Skin of body (tissue), 2 donors: ENCODE measurements around the gene NCKAP5L. TPM values are rescaled to one million over a fixed set of nuclear protein-coding genes. Genes with fewer than 3 reads are reported as not detected.
"Not testable (repeated sequence)": the region's sequence is repeated elsewhere in the genome, so short reads cannot be mapped to it uniquely, and the experiment has no call there.

ENCODE experiments used
- DNase-seq: peaks from one replicate; lab custom pipeline; 2025; lab: John Stamatoyannopoulos, UW
- total RNA-seq: library from RNA; depleted of rRNA; stranded (reverse); fragments of >200 nt; gene quantifications from one replicate; pipeline ENCODE4 v1.2.3, GENCODE V29; 2014

The NCKAP5L gene
- total RNA-seq, 1 donor from 2014 or later, result 9.7 TPM

DNA sequence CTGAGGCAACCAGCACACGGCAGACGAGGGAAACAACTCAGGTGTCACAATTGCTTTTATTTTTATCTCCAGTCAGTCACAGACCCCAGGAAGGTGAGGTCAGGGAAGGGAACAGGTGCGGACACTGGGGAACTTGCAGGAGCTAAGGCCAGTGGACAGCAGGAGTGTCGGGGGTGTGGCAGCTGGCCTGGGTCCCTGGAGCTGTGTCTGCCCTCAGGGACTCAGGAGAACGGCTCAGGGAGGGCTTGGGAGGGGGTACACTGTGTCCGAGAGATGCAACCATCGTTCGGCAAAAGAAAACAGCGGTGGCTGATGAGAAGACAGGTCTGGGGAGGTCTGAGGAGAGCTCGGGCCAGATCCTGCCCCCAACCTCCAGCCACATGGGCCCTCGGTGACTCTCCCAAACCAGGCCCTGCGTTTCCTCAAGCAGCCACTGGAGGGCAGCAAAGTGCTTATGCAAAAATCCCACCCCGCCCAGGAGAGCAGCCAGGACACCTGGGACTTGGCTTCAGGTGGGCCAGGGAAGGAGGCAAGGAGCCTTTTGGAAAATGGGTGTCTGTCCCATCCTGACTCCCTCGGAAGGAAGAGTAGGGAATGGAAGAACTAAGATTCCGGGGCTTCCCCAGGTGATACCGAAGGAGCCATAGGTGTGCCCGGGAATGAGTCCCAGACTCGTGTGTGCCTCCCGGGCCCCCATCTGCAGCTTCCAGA, 38.8 kb upstream of the NCKAP5L start:
- peak; percentile 33 for DNase-seq

DNA sequence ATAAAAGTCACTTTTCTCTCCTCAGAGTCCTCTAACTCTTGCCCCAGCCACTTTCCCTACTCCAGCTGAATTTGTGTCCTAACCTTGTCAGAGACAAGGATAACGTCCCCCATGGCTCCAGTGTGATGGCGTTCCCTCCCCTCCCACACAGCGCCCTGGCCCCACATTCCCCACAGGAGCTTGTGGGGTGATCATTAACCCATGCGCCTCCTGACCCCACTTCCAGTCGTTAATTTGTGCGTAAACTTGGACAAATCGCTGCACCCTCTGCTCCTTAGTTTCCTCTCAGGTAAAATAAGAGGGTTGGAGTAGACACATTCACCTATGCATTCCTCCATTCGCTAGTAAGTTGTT, 37.5 kb upstream of the NCKAP5L start:
- DNase-seq, result no peak

DNA sequence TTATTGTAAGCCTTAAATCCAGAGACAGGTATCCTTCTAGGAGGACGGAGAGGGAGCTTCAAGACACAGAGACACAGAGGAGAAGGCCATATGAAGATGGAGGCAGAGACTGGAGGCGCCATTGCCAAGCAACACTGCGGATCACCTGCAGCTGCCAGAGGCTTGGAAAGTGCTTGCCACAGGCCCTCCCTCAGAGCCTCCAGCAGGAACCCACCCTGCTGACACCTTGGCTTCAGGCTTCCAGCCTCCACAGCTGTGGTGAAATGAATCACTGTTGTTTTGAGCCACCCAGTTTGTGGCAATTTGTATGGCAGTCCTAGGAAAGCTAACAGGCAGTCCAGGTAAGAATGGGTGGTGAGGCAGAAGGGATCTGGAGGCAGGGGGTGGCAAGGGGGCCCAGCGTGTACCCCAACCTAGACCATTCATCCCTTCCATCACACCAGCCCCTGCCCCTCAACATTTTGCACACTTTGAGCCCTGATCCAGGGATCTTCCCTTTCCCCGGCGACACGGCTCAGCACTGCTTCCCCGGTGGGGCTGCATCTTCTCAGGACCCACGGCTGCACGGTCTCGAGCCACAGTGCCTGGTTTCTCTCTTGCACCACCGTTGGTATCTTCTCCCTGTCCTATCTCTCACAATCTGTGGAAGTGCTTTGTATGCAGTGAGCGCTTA, 37.0 kb upstream of the NCKAP5L start:
- no peak for DNase-seq

DNA sequence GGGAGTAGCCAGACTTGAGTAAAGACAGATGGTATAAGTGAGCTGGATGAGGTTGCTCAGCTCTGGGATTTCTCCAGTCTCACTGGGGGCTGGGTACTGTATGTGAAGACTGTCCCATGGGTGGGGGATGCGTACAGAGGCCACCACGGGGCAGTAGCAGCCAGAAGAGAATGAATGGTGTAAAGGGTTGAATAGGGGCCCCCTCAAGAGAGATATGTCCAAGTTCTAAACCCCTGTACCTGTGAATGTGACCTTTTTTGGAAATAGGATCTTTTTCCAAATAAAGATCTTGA, 36.5 kb upstream of the NCKAP5L start:
- DNase-seq, result no peak

DNA sequence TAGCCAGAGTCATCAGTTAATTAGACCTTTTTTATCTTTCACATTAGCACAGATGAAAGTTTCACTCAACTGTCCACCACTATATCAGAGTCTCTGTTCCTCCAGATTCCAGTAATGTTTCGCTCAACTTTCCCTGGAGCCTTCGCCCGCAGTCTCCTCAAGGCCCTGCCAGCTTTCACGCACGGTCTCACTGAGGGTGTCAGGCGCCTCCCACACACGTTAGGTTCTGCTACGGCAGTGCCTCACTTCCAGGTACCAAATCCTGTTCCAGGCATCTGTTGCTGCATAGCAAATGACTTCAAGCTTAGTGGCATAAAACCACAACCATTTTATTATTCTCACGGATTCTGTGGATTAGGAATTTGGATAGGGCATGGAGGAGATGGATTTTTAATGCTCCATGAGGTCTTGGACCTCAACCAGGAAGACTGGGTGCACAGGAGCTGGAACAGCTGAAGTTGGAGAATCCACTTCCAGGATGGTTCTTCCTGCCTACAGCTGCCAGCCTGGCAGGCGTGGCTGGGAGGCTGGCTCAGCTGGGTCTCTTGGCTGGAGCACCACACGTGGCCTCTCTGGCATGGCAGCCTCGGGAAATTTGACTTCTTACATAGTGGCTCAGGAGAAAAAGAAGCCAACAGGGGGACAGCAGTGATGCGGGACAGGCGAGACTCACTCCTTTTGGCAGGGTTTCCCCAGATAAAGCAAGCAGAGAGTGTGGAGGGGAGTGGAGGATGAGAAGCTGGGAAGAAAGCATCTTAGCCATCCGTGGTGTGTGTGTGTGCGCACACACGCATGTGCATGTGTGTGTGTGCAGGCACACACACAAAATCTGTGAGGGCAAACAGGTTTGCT, 36.0 kb upstream of the NCKAP5L start:
- DNase-seq, result no peak

DNA sequence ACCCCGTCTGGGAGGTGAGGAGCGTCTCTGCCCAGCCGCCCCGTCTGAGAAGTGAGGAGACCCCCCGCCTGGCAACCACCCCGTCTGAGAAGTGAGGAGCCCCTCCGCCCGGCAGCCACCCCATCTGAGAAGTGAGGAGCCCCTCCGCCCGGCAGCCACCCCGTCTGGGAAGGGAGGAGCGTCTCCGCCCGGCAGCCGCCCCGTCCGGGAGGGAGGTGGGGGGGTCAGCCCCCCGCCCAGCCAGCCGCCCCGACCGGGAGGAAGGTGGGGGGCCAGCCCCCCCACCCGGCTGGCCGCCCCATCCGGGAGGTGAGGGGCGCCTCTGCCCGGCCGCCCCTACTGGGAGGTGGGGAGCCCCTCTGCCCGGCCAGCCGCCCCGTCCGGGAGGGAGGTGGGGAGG, 32.7 kb upstream of the NCKAP5L start:
- not testable (repeated sequence) for DNase-seq

DNA sequence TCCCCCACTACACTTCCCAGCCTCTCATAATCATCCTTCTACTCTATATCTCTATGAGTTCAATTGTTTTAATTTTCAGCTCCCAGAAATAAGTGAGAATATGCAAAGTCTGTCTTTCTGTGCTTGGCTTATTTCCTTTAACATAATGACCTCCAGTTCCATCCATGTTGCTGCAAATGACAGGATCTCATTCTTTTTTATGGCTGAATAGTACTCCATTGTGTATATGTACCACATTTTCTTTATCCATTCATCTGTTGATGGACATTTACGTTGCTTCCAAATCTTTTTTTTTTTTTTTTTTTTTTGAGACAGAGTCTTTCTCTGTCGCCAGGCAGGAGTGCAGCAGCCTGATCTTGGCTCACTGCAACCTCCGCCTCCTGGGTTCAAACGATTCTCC, 27.7 kb upstream of the NCKAP5L start:
- DNase-seq, result not testable (repeated sequence)

DNA sequence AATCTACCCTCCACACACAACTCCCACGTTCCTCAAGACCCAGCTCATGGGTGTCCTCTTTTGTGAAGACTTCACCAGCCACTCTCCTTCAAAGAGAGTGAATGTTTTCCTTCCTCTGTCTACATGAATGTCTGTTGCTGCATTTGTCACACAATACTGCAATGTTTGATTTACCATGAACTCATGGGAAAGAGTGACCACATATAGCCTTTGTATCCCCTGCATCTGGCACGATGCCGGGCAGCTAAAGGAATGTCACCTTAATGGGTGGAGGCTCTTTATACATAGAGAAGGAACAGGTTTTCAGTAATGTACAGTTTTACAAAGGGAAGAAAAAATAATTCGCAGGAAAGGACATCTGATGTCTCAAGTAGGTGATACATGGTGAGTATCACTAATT, 26.8 kb upstream of the NCKAP5L start:
- no peak for DNase-seq

DNA sequence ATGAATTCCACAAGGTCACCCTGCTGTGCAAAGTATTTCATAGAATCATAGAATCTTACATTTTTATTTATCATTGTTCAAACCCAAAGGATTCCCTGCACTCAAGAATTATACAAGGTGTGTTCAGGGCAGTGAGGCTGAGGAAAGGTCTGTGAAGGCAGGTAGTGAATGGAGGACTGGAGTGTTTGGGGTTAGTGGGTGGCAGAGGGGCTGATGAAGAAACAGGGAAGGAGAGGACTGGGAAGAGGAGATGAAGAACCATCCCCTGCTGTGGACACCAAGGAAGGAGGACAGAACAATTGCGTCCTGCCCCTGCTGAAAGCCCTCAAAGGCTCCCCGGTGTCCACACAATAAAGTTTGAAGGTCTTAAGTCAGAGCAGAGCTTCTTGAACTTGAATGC, 25.5 kb upstream of the NCKAP5L start:
- DNase-seq, result no peak

DNA sequence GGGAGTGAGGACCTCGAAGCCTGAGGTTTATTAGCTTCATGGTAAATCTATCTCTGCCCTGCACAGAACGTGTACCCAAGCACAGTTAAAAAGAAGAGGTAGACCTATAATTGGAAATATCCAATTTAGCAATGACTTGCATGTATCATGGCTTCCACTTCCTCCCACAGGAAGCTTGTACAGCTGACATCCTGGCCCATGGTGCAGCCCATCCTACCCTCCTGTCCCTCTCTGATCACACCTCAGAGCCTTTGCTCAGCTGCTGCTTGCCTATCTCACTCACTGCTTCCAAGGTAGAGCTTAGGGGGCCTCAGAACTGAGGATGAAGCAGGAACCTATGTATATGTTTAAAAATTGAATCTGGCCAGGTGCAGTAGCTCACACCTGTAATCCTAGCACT, 18.9 kb upstream of the NCKAP5L start:
- no peak for DNase-seq

DNA sequence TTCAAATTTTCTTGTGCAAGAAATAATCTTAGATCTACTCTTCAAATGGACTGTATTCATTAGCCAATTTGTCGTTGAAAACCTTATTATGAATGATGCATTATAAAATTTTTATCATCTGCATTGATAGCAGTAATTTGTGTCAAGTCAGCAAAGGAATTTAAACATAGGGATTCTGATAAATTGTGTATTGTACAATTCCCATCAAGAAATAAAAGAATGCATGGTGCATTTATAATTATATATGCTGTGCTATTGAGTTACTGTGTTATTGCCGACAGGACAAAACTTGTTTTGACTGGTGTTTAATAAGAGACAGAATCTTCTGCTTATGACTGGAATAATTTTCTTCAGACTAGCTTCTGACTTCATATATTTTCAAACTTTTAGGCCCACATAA, 17.8 kb upstream of the NCKAP5L start:
- no peak for DNase-seq

DNA sequence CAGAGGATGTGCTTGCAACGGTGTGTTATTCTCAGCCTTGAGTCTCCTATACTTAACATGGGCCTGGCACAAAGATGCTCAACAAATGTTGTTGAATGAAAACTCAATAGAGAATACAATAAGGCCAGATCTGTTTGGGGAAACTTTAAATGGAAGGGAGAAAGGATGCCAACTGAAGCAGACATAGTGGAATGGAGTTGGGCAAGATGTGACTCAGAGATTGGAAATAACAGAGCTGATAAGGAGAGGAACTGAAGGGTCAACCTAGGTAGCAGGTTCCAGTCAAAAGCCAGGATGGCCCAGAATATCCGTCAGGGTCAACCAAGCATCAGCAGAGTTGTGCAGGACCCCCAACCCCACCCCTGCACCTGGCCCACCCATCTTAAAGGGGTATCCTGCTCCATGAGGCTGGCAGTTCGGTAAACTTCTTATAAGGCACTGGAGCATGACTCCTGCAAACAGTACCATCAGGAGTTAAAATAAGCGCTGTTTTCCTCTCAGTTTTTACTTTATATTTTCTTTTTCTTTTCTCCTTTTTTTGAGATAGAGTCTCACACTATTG, 15.7 kb upstream of the NCKAP5L start:
- DNase-seq, result no peak

DNA sequence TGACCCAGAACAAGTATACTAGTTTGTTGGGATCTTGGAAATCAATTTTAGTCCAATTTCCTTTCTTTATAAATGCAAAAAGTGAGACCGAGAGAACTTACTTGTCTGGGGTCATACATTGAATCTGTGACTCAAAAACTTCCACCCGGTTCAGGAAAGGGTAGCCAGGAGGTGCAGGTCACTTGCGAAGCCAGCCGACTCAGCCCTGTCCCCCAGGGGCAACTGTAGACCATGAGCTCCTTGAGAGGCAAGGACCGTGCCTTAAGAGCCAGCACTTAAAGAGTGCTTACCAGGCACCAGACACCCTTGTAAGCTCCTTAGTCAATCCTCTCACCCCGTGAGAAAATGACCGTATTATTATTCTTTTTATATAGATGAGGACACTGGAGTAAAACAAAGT, 15.2 kb upstream of the NCKAP5L start:
- DNase-seq, result no peak

DNA sequence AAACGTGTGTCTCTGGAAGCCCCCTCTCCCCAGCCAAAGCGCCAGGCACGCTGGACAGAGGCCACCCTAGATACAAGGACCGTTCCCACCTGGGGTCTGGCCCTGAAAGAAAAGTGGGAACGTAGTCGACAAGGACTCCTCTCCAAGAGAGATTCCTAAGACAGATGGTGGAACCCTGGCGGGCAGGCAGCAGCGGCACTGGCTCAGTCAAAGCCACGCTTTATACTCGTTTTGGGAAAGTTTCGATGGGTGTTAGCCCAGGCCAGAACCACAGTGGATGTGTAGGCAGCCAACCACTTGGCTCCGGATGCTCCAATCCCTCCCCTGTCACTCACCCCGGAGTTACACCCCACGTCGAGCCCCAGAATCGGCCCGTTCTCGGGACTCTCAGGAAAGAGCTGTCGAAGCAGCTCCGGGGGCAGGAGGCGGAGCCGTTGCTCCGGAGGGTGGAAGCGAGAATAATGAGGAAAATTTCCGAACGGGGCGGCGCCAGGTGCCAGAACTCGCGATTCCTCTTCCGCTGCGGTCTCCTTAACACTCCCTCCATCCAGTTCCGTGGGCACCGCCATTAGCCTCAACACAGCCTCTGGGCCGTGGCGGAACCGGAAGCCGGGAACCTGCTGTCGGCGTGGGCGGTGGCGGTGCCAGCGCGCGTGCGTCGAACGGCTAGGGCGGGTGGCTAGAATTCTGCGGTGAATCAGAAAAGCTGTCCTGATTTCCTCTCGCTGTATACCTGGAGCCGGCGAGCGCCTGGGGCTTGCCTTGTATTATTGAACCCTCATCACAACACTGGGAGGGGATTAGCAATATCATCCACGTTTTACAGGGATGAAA, 14.5 kb upstream of the NCKAP5L start, which contains the start of gene BCDIN3D:
TSS of gene BCDIN3D (minus strand) at position 588 of the 834 bp plus-strand sequence. CDS start at position 569, 19 bp downstream.
- peak; percentile 81 for DNase-seq

DNA sequence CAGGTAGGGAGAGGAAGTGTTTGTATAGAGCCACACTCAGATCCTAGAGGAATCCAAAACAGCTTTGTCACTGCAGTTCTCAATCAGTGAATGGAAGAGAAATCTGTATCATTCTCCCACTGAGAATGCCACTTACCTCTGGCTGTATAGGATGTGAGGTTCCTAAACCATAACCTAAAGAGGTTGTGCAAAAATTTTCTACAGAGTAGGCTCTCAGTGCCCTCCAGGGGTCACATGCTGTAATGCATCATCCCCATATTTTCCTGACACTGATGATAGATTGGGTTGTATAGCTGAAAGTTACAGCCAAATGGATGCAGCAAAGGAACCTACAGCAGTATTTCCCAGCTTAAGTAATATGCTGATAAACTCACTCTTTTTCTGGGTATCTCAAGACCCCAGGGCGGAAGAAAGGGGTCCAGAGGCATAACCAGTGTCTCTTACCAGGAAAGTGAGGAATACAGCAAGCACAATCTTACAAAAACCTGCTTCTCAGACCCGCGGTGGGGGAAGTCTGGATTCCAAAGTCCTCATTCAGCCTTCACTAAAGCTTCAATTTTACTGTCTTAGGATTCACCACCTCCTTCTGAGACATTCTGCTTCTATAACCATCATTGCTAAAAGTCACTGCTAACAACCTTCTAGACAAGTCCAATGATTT, 10.9 kb upstream of the NCKAP5L start:
- DNase-seq, result peak; percentile 38

DNA sequence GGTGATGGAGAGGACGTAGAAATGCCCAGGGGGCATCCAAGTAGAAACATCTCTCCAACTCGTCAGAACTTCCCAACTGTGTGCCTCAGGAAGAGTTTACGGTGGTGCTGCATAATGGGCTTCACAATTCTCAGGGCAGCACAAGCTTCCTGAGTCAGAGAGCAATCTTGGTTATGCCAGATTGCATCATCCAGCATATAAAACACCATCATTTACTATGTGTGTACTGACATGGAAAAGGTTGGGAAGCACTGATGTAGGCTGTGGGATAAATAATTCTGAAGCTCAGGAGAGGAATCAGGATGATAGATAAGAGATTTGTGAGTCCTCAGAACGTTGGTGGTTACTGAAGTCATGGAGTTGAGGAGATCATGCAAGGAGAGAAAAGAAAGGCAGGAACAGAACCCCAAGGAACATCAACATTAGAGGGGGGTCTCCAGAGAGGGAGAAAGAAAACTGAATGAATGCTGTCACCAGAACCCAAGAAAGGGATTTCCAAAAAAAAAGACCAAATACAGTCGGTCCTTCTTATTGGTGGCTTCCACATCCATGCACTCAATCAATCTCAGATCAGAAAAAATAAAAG, 4.7 kb upstream of the NCKAP5L start:
- DNase-seq, result no peak

DNA sequence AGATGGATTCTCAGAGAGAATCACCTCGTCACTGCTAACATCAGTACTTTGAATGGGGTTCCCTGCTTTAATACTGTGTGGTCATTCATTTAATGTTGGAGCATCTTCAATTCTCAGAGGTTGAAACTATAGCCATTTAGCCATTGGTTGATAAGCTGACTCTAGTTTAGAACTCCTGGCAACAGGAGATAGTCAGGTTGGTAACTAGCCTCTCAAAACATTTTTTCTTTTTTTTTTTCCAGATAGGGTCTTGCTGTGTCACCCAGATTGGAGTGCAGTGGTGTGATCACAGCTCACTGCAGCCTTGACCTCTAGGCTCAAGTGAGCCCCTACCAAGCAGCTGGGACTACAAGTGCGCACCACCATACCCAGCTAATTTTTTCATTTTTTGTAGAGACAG, 3.5 kb upstream of the NCKAP5L start:
- DNase-seq, result no peak

DNA sequence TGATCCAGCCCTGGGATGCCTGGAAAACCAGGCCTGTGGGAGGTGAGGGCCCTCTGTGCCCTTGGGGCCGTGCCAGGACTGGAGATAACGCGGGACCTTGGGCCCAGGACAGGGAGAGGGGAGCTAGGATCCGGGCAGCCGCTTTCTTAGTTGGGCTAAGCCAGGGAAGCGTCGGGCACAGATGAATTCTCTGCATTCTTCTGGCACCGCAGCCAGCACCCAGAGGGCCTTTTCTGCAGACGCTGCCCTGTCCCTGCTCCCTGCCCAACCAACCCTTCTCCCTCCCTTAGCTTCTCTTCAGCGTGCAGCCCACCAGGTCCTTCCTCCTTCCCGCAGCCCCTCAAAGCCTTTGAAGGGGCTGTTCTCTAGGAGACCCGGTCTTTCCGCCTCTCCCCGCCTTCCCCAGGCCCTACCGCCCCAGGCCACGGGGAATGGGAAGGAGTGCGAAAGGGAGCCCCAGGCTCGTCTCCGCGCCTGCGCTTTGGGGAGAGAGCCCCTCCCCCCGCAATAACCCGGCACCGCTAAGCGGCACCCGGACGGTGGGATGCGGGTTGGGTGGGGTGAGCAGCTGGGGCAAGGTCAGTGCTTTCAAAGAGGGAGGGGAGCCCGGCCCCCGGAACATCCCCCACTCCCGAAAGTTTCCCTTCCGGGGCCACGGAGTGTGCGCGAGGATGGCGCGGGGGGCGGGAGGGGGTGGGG, 663 bp downstream of the NCKAP5L start:
- DNase-seq, result peak; percentile 52

DNA sequence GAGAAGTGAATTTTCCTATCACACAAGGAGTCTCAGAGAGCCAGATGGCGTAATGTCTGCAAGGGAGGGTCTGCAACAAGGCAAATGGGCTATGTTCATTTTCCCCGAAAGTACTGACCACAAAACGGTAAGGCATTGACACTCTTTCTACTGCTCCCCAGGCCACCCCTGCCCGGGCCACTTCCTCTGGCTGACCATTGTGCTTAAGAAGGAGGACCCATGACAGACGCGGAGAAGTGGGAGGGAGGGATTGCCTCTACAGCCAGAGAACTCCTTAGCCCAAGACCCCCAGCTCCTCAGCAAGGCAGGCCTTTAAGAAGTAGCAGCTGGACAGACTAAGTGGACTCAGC, 1.2 kb downstream of the NCKAP5L start:
- no peak for DNase-seq

DNA sequence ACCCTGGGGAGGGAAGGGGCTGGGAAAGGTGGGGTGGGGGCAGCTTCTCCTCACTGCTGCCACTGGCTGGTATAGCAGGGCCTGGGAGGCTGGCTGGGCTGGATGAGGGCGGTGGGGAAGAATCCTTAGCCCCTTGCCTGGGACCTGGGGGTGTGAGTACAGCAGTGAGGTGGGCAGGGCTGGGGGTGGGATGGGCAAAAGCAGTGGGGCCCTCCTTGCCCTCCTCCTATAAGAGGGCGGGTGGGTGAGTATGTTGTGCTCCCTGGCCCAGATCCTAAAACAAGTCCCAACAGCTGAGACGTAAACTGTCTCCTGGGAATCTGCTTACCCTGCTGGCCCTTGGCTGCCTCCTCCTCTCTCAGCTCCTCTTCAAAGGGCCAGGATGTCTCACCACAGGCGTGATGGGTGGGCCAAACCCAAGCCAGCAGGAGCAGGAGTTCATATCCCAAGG, 2.2 kb downstream of the NCKAP5L start:
- peak; percentile 26 for DNase-seq
